Smooth muscle cell (in vitro differentiated cells): ENCODE data around the gene DOCK1. TPM values are rescaled to one million over a fixed set of nuclear protein-coding genes. Genes with fewer than 3 reads are reported as not detected.

Experiments used
- DNase-seq: peaks from one replicate; lab custom pipeline; 2025; ENCODE audit not compliant: unreplicated experiment; lab: John Stamatoyannopoulos, UW
- H2AFZ ChIP-seq: fragments of 200-600 bp; sonication (generic); 2 replicates; pipeline ENCODE4 v1.6.0; 2016; ENCODE audit warnings: antibody characterized with exemption, low read depth, mild to moderate bottlenecking
- H3F3A ChIP-seq: fragments of 200-600 bp; sonication (generic); 2 replicates; pipeline ENCODE4 v1.6.0; 2017; ENCODE audit warnings: antibody characterized with exemption, low read depth
- H3K27ac ChIP-seq: fragments of 200-600 bp; sonication (generic); 2 replicates; pipeline ENCODE4 v1.5.1; 2016; ENCODE audit warnings: low read depth, mild to moderate bottlenecking
- H3K27me3 ChIP-seq: fragments of 200-600 bp; sonication (generic); 2 replicates; pipeline ENCODE4 v1.6.1; 2016; ENCODE audit warnings: low read depth, mild to moderate bottlenecking
- H3K36me3 ChIP-seq: fragments of 200-600 bp; sonication (generic); 2 replicates; pipeline ENCODE4 v1.5.1; 2016; ENCODE audit warnings: low read depth
- H3K4me1 ChIP-seq: fragments of 200-600 bp; sonication (generic); 2 replicates; pipeline ENCODE4 v1.5.1; 2016; ENCODE audit warnings: low read depth
- H3K4me2 ChIP-seq: fragments of 200-600 bp; sonication (generic); 2 replicates; pipeline ENCODE4 v1.6.0; 2016; ENCODE audit warnings: mild to moderate bottlenecking
- H3K4me3 ChIP-seq: fragments of 200-600 bp; sonication (generic); 2 replicates; pipeline ENCODE4 v1.5.1; 2016; ENCODE audit warnings: mild to moderate bottlenecking
- H3K79me2 ChIP-seq: fragments of 200-600 bp; sonication (generic); 2 replicates; pipeline ENCODE4 v1.6.0; 2016; ENCODE audit warnings: low read depth, mild to moderate bottlenecking
- H3K9ac ChIP-seq: fragments of 200-600 bp; sonication (generic); 2 replicates; pipeline ENCODE4 v1.6.0; 2016; ENCODE audit warnings: low read depth
- H3K9me3 ChIP-seq: fragments of 200-600 bp; sonication (generic); replicated peaks from 2 replicates; pipeline ENCODE4 v1.5.1; 2016; ENCODE audit warnings: low read depth
- H4K20me1 ChIP-seq: fragments of 200-600 bp; sonication (generic); 2 replicates; pipeline ENCODE4 v1.6.0; 2016; ENCODE audit warnings: low read depth
- WGBS: methylation state at CpG from one replicate; pipeline ENCODE4 v1.1.7; 2016; ENCODE audit warnings: low lambda C conversion rate; 5-methylcytosine and 5-hydroxymethylcytosine counted together
- polyA plus RNA-seq: library from polyadenylated mRNA; unstranded; fragments of >200 nt; fragmentation: Nextera tagmentation; extraction: Ambion mirVana; gene quantifications from 2 replicates; pipeline ENCODE4 v1.2.1, GENCODE V29; 2016
- total RNA-seq: library from RNA; depleted of rRNA; stranded (reverse); fragments of >200 nt; gene quantifications from 2 replicates; pipeline ENCODE4 v1.2.3, GENCODE V29; 2014
- TF ChIP-seq, protein P1 (sequence below): fragments of 200-600 bp; sonication (generic); IDR thresholded peaks from 2 replicates; pipeline ENCODE4 v1.5.1; 2017; ENCODE audit warnings: borderline replicate concordance, mild to moderate bottlenecking, antibody characterized with exemption; ENCODE audit not compliant: insufficient read depth, poor library complexity, severe bottlenecking

The DOCK1 gene
- total and polyA plus RNA-seq, 2 experiments from 2014 or later, result 18.4 to 37.1 TPM

DNA sequence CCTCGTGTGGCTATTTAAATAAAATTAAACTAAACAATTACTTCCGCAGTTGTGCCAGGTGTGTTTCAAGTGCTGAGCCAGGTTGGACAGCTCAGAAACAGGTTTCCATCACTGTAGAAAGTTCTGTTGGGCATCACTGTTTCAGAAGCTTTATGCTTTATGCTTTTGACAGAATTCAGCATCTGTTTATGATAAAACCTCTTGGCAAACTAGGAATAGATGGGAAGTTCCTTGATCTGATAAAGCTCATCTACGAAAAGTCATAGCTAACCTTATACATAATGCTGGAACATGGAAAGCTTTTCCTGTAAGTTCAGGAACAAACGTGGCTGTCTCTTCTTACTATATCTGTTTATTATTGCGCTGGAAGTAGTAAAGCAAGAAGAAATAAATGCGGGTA lies 143.4 kb downstream of the DOCK1 start:
- H3K9ac ChIP-seq, result no peak overlapping the region

DNA sequence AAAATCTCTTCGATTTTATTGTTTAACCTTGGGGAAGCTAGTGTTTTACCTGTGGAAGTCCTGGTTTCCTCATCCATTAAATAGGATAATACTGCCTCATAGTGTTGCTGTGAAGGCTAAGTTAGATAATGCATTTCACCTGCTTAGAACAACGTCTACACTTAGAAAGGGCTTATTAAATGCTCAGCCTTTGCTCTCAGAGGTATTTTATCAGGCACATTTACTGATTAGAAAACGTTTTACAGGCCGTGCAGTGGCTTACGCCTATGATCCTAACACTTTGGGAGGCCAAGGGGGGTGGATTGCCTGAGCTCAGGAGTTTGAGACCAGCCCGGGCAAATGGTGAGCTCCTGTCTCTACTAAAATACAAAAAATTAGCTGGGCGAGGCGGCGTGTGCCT lies 146.8 kb downstream of the DOCK1 start:
- Histone ChIP-seq H3K4me1 (no peaks in the 10 kb centered on the region), H3K27me3 (no peaks in the 10 kb centered on the region), H3K36me3 (peaks cover 3% of the 10 kb centered on the region), H3K9me3 (no peaks in the 10 kb centered on the region), H4K20me1 (peaks cover 16% of the 10 kb centered on the region), H2AFZ (no peak overlapping the region), H3K79me2 (peaks cover 7% of the 10 kb centered on the region), H3K9ac (no peak overlapping the region), H3K4me2 (no peak overlapping the region), H3K27ac (no peak overlapping the region), H3K4me3 (no peak overlapping the region), H3F3A (peaks cover 1% of the 10 kb centered on the region)
- TF ChIP-seq, protein P1, sequence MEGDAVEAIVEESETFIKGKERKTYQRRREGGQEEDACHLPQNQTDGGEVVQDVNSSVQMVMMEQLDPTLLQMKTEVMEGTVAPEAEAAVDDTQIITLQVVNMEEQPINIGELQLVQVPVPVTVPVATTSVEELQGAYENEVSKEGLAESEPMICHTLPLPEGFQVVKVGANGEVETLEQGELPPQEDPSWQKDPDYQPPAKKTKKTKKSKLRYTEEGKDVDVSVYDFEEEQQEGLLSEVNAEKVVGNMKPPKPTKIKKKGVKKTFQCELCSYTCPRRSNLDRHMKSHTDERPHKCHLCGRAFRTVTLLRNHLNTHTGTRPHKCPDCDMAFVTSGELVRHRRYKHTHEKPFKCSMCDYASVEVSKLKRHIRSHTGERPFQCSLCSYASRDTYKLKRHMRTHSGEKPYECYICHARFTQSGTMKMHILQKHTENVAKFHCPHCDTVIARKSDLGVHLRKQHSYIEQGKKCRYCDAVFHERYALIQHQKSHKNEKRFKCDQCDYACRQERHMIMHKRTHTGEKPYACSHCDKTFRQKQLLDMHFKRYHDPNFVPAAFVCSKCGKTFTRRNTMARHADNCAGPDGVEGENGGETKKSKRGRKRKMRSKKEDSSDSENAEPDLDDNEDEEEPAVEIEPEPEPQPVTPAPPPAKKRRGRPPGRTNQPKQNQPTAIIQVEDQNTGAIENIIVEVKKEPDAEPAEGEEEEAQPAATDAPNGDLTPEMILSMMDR, result no peak
- WGBS, result 81% methylated on average over 9 of the region's 9 CpGs
- DNase-seq, result no peak

More for the DNA sequence above, 143.4 kb downstream of the DOCK1 start:
- Histone ChIP-seq H3K27me3 (no peaks in the 10 kb centered on the region), H3K79me2 (peaks cover 7% of the 10 kb centered on the region), H3K4me1 (no peaks in the 10 kb centered on the region), H3F3A (peaks cover 3% of the 10 kb centered on the region), H3K36me3 (no peaks in the 10 kb centered on the region), H2AFZ (no peak overlapping the region), H3K4me2 (no peak overlapping the region), H3K4me3 (no peak overlapping the region), H4K20me1 (peaks cover 34% of the 10 kb centered on the region), H3K9me3 (no peaks in the 10 kb centered on the region), H3K27ac (no peak overlapping the region)
- DNase-seq, result no peak
- 95% methylated on average over 6 of the region's 6 CpGs for WGBS
- TF ChIP-seq, protein P1, result no peak

DNA sequence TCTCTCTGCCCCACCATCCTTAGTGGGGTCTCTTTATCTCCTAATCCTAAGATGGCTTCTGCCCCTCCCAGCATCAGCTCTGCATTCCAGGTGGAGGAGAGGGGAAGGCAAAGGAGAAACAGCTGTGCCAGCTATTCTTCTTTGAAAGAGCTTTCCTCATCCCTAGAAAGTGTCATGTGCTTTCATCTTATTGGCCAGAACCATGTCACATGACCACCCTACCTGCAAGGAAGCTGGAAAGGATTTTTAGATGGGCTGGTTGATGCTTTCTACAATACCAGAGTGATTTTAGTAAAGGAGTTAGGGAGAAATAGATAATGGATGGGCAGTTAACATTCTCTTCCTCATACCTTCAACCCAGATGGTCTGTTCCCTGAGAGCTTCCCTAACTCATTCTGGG lies 150.0 kb downstream of the DOCK1 start:
- no peak overlapping the region for H3K4me3 ChIP-seq
- no peak overlapping the region for H3K4me2 ChIP-seq
- peaks cover 12% of the 10 kb centered on the region for H3K36me3 ChIP-seq

DNA sequence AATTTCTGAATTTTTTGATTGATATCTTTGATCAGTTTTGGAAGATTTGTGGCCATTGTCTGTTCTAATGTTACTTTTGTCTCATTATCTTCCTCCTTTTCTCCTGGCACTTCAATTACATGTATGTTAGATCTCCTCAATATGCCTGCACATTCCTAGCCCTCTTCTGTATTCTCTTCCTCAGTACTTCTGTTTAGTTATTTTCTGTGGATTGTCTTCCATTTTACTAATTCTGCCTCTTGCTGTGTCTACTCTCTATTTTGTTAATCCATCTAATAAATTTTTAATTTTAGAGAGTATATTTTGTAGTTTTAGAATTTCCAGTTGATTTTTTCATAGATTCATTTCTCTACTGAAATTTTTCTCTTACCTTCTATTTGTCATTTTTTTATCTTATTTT lies 154.1 kb downstream of the DOCK1 start:
- DNase-seq, result no peak
- Histone ChIP-seq H3K79me2 (no peaks in the 10 kb centered on the region), H3K4me1 (no peaks in the 10 kb centered on the region), H3F3A (no peaks in the 10 kb centered on the region), H3K9ac (no peak overlapping the region), H2AFZ (no peak overlapping the region), H3K36me3 (peaks cover 12% of the 10 kb centered on the region), H3K27me3 (no peaks in the 10 kb centered on the region), H3K4me3 (no peak overlapping the region), H3K4me2 (no peak overlapping the region), H4K20me1 (no peaks in the 10 kb centered on the region), H3K27ac (no peak overlapping the region), H3K9me3 (peaks cover 3% of the 10 kb centered on the region)
- TF ChIP-seq, protein P1, result no peak

More for the DNA sequence above, 150.0 kb downstream of the DOCK1 start:
- no peak overlapping the region for H3K9ac ChIP-seq
- H3K79me2 ChIP-seq, result no peaks in the 10 kb centered on the region
- no peaks in the 10 kb centered on the region for H4K20me1 ChIP-seq
- DNase-seq, result no peak
- H3F3A ChIP-seq, result no peaks in the 10 kb centered on the region
- H3K27me3 ChIP-seq, result no peaks in the 10 kb centered on the region
- no peaks in the 10 kb centered on the region for H3K4me1 ChIP-seq
- H2AFZ ChIP-seq, result no peak overlapping the region
- H3K27ac ChIP-seq, result no peak overlapping the region
- TF ChIP-seq, protein P1, result no peak
- H3K9me3 ChIP-seq, result peaks cover 3% of the 10 kb centered on the region
